ENCODE results near the gene SLC5A6.

The SLC5A6 gene

GRCh38 chr2:27211943-27212625, at the start of gene SLC5A6, which contains the start of gene ATRAID:
SLC5A6 (minus strand) TSS chr2:27212268; CDS start chr2:27207650, 4,618 bp downstream.
ATRAID (plus strand) TSS chr2:27212041; CDS start chr2:27212369, 328 bp downstream.
- peak; percentile 92 to 98 (median 95) for DNase-seq

DNA sequence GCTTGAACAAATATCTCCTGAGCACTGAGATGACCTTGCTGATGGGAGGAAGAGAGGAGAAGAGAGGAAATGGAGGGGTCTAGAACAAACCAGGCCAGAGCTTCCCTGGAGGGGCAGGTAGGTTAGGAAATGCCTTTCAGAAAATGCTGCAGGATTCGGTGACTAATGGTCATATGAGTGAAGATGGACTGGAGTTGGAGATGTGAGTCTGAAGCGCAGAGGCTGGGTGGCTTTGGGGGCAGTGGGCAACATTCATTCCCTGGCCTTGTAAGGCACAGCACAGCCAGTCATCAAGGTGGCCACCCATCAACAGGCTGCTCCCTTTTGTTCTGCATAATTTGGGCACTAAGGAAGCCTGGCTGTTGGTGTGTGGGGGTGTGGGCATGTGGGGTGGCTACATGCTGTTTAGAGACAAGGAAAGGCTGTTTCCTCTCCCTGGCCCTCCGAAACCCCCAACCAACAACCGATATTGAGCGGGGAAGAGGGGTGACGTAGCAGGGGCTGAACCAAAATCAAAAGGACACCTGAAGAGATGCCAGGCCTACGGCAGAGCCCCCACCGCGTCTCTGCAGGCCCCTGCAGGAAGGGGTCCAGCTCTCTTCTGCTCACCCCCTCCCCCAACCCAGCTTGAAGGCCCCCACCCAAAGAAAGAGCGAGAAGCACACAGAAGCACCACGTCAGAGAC, 49.3 kb upstream of the SLC5A6 start:
- DNase-seq: peak in 1 of 3 donors; percentile 12

- no peak for DNase-seq
These were observed 46.0 kb upstream of the SLC5A6 start for GRCh38 chr2:27258051-27258450.

- DNase-seq: no peak
These were observed 44.9 kb upstream of the SLC5A6 start for GRCh38 chr2:27256855-27257454.

- DNase-seq: no peak
These were observed 43.6 kb upstream of the SLC5A6 start for GRCh38 chr2:27255660-27256059.

DNA sequence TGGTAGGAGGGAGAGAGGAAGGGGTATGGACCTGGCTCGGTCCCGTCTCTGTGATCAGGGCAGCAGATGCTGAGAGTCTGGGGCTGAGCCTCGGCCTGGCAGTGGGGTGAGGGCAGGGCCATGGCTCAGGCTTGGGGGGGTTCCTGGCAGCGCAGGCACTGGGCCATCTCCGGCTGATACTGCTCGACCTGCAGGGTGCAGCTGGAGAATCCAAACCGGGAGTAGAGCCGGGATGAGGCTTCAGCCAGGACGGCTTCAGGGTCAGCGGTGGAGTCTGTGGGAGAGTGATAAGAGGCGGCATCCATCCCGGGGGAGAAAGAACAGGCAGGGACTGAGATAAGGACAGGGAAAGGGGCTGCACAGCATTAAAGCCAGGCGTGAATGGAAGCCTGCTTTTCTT, 43.1 kb upstream of the SLC5A6 start:
- no peak for DNase-seq

- no peak for DNase-seq
These were observed 39.7 kb upstream of the SLC5A6 start for GRCh38 chr2:27251766-27252165.

GRCh38 chr2:27250652-27251379, 38.7 kb upstream of the SLC5A6 start:
- no peak for DNase-seq

DNA sequence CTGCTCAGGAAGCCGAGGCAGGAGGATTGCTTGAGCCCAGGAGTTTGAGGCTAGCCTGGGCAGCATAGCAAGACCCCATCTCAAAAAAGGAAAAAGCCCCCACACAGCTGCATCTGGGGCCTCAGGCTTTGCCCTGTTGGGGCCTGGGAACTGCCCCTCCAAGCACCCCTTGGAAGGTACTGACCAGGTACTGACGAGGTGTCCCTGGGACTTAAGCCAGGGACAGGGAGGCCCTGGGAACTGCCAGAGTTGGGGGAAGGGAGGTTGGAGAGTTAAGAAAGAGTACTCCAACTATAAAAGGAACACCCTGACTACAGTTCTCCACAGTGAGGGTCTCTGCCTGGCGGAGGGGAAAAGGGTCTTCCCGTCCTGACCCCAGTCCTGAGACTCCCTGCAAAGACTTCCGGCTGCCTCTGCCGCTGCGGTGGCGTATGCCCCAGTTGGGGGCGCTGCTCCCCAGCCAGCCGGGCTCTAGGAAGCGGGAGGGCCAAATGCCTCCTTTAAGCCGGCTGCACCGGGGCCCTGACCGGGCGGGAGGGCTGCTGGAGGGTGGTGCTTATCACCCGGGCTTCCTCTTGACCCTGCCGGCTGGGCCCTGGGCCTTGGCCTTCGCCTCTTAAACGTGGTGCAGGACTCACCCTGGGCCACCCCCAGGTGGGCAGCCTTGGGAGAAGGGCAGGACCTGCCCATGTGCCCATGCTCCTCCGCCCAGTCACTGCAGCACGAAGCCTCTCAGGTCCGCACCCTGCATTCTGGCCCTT, 38.0 kb upstream of the SLC5A6 start:
- DNase-seq: peak; percentile 67 to 87 (median 79)

- DNase-seq: no peak
These were observed 37.3 kb upstream of the SLC5A6 start for GRCh38 chr2:27249159-27249890.

- no peak for DNase-seq
These were observed 35.8 kb upstream of the SLC5A6 start for GRCh38 chr2:27247893-27248292.

GRCh38 chr2:27245626-27246025, 33.6 kb upstream of the SLC5A6 start:
- DNase-seq: no peak

DNA sequence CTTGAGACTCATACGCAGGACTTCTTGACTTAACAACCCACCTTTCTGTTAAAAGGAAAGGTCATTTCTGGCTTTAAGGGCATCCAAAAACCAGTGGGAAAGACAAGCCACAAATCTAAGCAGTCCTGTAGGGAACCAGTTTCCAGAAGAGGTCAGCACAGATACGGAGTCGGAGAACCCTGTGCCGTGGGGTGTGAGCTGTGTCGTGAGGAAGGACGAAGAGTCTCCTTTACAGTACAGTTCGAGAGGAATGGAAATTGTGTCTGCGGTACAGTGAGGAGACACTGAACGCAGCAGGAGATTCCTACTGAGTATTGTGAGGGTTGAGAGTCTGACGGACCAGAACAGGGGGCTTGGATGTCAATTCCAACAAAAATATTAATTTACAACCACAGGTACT, 33.0 kb upstream of the SLC5A6 start:
- no peak for DNase-seq

DNA sequence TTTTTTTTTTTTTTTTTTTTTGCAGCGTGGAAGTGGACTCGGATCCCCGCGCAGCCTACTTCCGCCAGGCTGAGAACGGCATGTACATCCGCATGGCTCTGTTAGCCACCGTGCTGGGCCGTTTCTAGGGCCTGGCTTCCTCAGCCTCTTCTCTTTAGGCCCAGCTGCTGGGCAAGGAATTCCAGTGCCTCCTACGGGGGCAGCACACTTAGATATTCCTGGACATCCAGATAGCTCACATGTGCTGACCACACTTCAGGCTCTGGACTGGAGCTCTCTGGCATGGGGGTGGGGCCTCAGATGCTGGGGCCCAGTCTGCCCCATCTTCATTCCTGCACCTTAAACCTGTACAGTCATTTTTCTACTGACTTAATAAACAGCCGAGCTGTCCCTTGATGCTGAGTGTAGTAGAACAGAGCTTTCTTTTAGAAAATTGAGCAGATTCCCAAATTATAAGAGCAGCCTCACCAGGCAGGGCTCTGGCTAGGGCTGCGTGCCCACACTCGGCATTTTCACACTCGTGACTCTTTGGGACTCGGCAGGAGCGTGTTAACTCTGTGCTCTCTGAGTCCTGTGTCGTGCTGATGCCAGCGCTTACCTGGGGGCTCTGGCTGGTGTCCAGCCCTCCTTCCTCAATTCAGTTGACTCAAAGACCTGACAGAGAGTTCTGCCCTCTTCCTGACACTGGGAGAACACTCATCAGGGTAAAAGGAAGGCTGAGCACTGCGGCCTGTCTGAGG, 31.5 kb upstream of the SLC5A6 start:
- no peak for DNase-seq

DNA sequence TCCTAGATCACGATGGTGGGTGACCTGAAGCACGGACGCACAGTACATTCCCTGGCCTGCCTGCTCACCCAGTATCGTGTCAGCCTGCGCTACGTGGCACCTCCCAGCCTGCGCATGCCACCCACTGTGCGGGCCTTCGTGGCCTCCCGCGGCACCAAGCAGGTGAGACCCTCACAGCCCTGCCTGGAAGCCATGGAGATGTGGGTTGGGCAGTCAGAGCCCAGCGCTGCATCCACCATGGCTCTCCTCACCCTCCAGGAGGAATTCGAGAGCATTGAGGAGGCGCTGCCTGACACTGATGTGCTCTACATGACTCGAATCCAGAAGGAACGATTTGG, 30.5 kb upstream of the SLC5A6 start:
- no peak for DNase-seq

- DNase-seq: no peak
These were observed 29.9 kb upstream of the SLC5A6 start for GRCh38 chr2:27241761-27242613.

GRCh38 chr2:27240406-27240805, 28.3 kb upstream of the SLC5A6 start:
- no peak for DNase-seq

DNA sequence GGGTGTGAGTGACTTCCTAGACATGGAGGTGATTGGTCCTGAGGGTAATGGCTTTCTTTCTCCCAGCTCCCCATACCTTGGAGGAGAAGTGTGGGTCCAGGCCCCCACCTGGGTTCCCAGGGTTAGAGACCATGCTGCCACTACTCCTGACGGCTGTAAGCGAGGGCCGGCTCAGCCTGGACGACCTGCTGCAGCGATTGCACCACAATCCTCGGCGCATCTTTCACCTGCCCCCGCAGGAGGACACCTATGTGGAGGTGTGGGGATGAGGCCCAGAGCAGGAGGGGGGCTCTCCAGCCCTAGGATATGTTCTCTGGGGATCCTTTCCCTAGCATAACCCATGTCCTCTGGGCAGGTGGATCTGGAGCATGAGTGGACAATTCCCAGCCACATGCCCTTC, 26.9 kb upstream of the SLC5A6 start:
- DNase-seq: no peak

DNA sequence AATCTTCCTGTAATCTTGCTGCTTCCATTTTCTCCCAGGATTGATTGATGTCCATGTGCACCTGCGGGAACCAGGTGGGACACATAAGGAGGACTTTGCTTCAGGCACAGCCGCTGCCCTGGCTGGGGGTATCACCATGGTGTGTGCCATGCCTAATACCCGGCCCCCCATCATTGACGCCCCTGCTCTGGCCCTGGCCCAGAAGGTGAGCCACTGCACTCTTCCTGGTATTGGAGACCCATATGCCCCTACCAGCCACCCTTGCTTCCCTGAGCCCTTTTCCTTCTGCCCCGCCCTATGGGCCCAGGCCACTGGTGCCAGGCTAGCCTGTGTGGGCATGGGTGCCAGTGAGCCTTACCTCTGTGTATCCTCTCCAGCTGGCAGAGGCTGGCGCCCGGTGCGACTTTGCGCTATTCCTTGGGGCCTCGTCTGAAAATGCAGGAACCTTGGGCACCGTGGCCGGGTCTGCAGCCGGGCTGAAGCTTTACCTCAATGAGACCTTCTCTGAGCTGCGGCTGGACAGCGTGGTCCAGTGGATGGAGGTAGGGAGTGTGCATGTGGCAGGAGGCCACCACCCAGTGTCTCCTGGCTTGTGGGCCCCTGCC, 25.4 kb upstream of the SLC5A6 start:
- no peak for DNase-seq

- DNase-seq: no peak
These were observed 24.6 kb upstream of the SLC5A6 start for GRCh38 chr2:27236626-27237025.
